Activated B cell treated with CpG ODN at 0.5 μM for 24 hours (primary cell): ENCODE results near the gene TADA1. TPM values are rescaled to one million over a fixed set of nuclear protein-coding genes. Genes with fewer than 3 reads are reported as not detected.
A peak's percentile ranks its signal among the peaks of the same experiment; 100 is the strongest.

ENCODE experiments used
- ATAC-seq: fragments of 200-7000 bp; cut with Tn5 transposase; one replicate; pipeline ENCODE4 v1.10.0; 2021; ENCODE audit warnings: low read depth, mild to moderate bottlenecking, moderate library complexity
- CTCF ChIA-PET: fragments of 350-600 bp; sonication (Branson Sonifier 250); formaldehyde crosslinking; loops from one replicate; lab custom pipeline; 2021; ENCODE audit warnings: antibody characterized with exemption; lab: Charles Lee
- POLR2A ChIA-PET: fragments of 350-600 bp; sonication (Branson Sonifier 250); formaldehyde crosslinking; loops from one replicate; lab custom pipeline; 2021; ENCODE audit warnings: antibody characterized with exemption; lab: Charles Lee
- DNase-seq: peaks from one replicate; pipeline ENCODE4 v3.0.0; 2022
- H3K27ac Mint-ChIP-seq: one replicate; pipeline ENCODE4 v1.8.0; 2020; ENCODE audit warnings: mixed read lengths
- H3K27me3 Mint-ChIP-seq: one replicate; pipeline ENCODE4 v1.8.0; 2021; ENCODE audit warnings: mixed read lengths
- H3K36me3 Mint-ChIP-seq: one replicate; pipeline ENCODE4 v1.8.0; 2021; ENCODE audit warnings: low read depth, mixed read lengths
- H3K4me1 Mint-ChIP-seq: one replicate; pipeline ENCODE4 v1.8.0; 2021; ENCODE audit warnings: mixed read lengths
- H3K4me3 Mint-ChIP-seq: one replicate; pipeline ENCODE4 v1.8.0; 2020; ENCODE audit warnings: mild to moderate bottlenecking, mixed read lengths
- H3K9me3 Mint-ChIP-seq: one replicate; pipeline ENCODE4 v1.8.0; 2020; ENCODE audit warnings: mixed read lengths
- CTCF ChIP-seq: fragments of 200-600 bp; IDR thresholded peaks from one replicate; pipeline ENCODE4 v1.8.0; 2022; ENCODE audit warnings: antibody characterized with exemption, mild to moderate bottlenecking
- intact Hi-C: fragments of 100-400 bp; cut with micrococcal nuclease; formaldehyde crosslinking; loops from one replicate; pipeline ENCODE4 v1.15.1; 2024
- total RNA-seq: library from RNA; stranded (reverse); gene quantifications from 2 replicates; pipeline ENCODE4 v1.2.3, GENCODE V29; 2022

TADA1 gene
- total RNA-seq, 1 donor from 2014 or later, result 15.3 TPM

GRCh38 chr1:166843322-166843721 lies 32.7 kb downstream of the TADA1 start:
- no peak for TF ChIP-seq CTCF
- ChIA-PET CTCF (no interaction called here), POLR2A (no interaction called here)
- no peaks in the 10 kb centered on the region for H3K27me3 Mint-ChIP-seq
- H3K36me3 Mint-ChIP-seq, result peaks cover 77% of the 10 kb centered on the region
- H3K4me3 Mint-ChIP-seq, result no peak overlapping the region
- ATAC-seq (no peak), DNase-seq (no peak)
- peaks cover 30% of the 10 kb centered on the region for H3K4me1 Mint-ChIP-seq
- H3K9me3 Mint-ChIP-seq, result no peaks in the 10 kb centered on the region
- intact Hi-C loops, result no loop called here
- no peak overlapping the region for H3K27ac Mint-ChIP-seq

GRCh38 chr1:166840309-166841274 lies 35.5 kb downstream of the TADA1 start:
- ChIA-PET POLR2A (interaction anchor here (2.9 kb wide), 1 partner anchor 35 kb away, joined by 31 read pairs; the partner anchor contains the start of gene TADA1), CTCF (interaction anchor here (0.7 kb wide), 1 partner anchor 218 kb away, joined by 3 read pairs; no protein-coding TSS in a partner anchor)
- Mint-ChIP-seq H3K9me3 (no peaks in the 10 kb centered on the region), H3K27ac (peak overlapping the region; percentile 77), H3K4me3 (peak overlapping the region; percentile 87), H3K4me1 (peaks cover 29% of the 10 kb centered on the region), H3K36me3 (peaks cover 52% of the 10 kb centered on the region), H3K27me3 (no peaks in the 10 kb centered on the region)
- TF ChIP-seq CTCF, result no peak
- intact Hi-C loops, result loop anchor here (2.0 kb wide), 1 partner anchor 1072 kb away; the partner anchor contains the start of gene TMCO1
- no peak for DNase-seq
- ATAC-seq, result no peak

- ATAC-seq, result peak; percentile 40
- TF ChIP-seq CTCF, result no peak
- CTCF ChIA-PET, result interaction anchor here (1.2 kb wide), 1 partner anchor 70 kb away, joined by 4 read pairs; no protein-coding TSS in a partner anchor
- POLR2A ChIA-PET, result interaction anchor here (0.9 to 2.9 kb wide), 15 partner anchors 9 to 1386 kb away, joined by 3 to 31 read pairs (median 4); partner anchors contain the start of genes DCAF6, POU2F1, SFT2D2 and TADA1
- DNase-seq, result peak; percentile 54
- H3K4me3 Mint-ChIP-seq, result peak overlapping the region; percentile 87
- H3K27me3 Mint-ChIP-seq, result no peaks in the 10 kb centered on the region
- H3K27ac Mint-ChIP-seq, result peak overlapping the region; percentile 77
- H3K9me3 Mint-ChIP-seq, result no peaks in the 10 kb centered on the region
- intact Hi-C loops, result loop anchor here (1.0 to 5.0 kb wide), 7 partner anchors 37 to 1209 kb away; partner anchors contain the start of genes ALDH9A1, DCAF6, MGST3 and POU2F1
- H3K4me1 Mint-ChIP-seq, result peaks cover 29% of the 10 kb centered on the region
- H3K36me3 Mint-ChIP-seq, result peaks cover 45% of the 10 kb centered on the region
Measured at GRCh38 chr1:166839600-166840308, 36.3 kb downstream of the TADA1 start.

GRCh38 chr1:166838766-166839599 lies 37.1 kb downstream of the TADA1 start, which contains the start of gene POGK:
Gene POGK, plus strand, starts transcription at chr1:166839475. Its CDS starts 1,482 bp downstream, at chr1:166840957.
- peaks cover 37% of the 10 kb centered on the region for H3K36me3 Mint-ChIP-seq
- H3K4me1 Mint-ChIP-seq, result peaks cover 29% of the 10 kb centered on the region
- peak within 1 kb of the TSS; percentile 96 for H3K27ac Mint-ChIP-seq
- ChIA-PET CTCF (interaction anchor here (0.6 to 1.2 kb wide), 3 partner anchors 71 to 1095 kb away, joined by 3 to 4 read pairs (median 3); no protein-coding TSS in a partner anchor), POLR2A (interaction anchor here (0.6 to 2.9 kb wide), 17 partner anchors 8 to 1395 kb away, joined by 3 to 31 read pairs (median 4); partner anchors contain the start of genes DCAF6, POU2F1, SFT2D2 and TADA1)
- peak within 1 kb of the TSS; percentile 92 for H3K4me3 Mint-ChIP-seq
- peak; percentile 84 for DNase-seq
- H3K27me3 Mint-ChIP-seq, result peaks cover 2% of the 10 kb centered on the region
- intact Hi-C loops, result loop anchor here (1.0 to 5.0 kb wide), 6 partner anchors 37 to 1208 kb away; partner anchors contain the start of genes ALDH9A1, DCAF6, MGST3 and POU2F1
- no peak for TF ChIP-seq CTCF
- H3K9me3 Mint-ChIP-seq, result no peaks in the 10 kb centered on the region
- peak; percentile 94 for ATAC-seq
